ENCODE data around the gene NR4A3.

- TF ChIP-seq CTCF (IDR thresholded peaks at IDR 0.05; ENCODE audit: poor library complexity) = no peak
- no peak for TF ChIP-seq EZH2 (IDR thresholded peaks at IDR 0.05; ENCODE audit: borderline replicate concordance)
These were observed 38.6 kb downstream of the NR4A3 start for GRCh38 chr9:99860266-99860665.

Measured in hepatocyte (in vitro differentiated cells).